GM19193 (cell line): ENCODE results near the gene SORD.

Source experiments
- POLR2A ChIP-seq: IDR thresholded peaks from 4 replicates; pipeline ENCODE4 v1.6.1; 2011; ENCODE audit not compliant: insufficient read depth, insufficient read length; ENCODE audit errors: extremely low read depth

The SORD gene

GRCh38 chr15:45088801-45089711 lies 66.1 kb downstream of the SORD start:
- TF ChIP-seq POLR2A: no peak

DNA sequence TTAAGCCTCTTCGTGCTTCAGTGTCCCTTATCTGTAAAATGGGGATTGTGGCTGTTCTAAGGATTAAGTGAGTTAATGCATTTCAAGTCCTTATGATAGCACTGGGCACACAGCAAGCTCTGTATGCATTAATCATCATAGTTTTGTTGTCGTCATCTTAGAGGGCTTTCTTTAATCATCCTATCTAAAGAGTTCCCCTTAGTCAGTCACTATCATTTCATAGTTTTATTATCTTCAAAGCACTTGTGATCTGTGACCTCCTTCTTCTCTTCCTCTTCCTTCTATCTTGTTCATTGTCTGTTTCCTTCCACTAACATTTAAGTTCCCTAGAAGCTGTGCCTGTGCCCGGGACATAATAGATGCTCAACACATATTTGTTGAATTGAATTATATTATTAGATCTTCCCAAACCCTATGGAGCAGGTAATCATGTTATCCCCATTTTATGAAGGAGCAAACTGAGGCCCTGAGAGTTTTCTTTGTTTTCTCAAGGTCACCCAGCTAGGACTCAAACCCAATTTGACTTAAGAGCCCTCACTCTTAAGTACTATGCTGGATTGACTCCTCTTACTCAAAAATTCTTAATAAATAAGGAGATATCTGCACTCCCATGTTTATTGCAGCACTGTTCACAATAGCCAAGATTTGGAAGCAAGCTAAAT lies 66.8 kb downstream of the SORD start:
- TF ChIP-seq POLR2A: no peak

DNA sequence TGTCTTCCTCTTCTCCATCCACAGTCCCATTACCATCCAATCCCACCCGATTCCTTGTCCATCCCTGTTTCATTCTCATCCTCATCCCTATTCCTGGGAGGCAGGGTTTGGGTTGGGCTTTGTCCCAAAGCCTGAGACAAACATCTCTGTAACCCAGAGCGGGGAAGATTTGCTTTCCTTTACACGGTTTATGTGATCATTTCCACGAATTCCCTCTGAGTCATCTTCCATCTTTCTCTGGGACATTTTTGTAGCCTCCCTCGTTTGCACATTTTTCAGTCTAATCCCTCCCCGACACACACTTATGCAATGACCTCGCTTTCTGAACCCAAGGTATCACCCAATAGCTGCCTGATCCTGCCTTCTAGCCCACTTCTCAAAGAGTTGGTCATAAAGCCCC lies 68.2 kb downstream of the SORD start:
- TF ChIP-seq POLR2A: no peak

- TF ChIP-seq POLR2A: no peak
These were observed 68.6 kb downstream of the SORD start for GRCh38 chr15:45091576-45091975.

GRCh38 chr15:45093013-45093412 lies 70.0 kb downstream of the SORD start:
- TF ChIP-seq POLR2A: no peak

- TF ChIP-seq POLR2A: no peak
These were observed 70.8 kb downstream of the SORD start for GRCh38 chr15:45093622-45094357.

DNA sequence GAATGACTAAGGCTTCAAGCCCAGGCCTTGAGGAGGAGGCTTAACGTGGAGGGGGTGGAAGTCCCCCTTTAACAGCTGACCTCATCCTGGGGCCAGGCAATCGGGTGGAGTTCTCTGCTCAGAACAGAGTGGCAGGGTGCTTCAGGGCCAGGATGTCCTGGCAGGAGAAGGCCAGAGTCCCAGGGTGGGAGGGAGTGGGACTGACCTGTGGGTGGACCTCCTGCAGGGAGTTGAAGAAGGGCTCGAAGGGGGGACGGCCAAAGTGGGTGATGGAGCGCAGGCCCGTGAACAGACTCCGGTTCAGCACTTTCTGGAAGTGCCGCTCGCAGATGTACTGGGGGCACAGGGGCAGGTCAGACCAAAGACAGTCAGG lies 71.3 kb downstream of the SORD start:
- TF ChIP-seq POLR2A: no peak

DNA sequence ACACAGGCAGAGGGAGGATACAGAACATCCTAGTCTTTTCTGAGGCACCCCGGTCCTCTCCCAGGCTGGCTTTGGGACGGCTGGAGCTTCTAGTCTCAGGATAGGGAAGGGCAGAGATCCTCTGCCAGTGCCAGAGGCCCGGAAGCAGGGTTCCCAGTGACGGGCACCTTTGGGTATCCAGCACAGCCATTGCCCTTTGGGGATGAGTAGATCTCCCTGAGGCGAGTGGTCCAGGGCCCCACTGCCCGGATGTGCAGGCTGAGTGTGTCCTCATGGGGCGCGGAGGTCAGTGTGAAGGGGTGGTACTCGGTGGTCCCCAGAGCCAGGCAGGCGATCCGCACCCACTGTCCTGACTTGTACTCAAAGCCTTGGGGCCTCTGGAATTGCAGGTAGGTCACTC lies 72.7 kb downstream of the SORD start:
- TF ChIP-seq POLR2A: no peak

DNA sequence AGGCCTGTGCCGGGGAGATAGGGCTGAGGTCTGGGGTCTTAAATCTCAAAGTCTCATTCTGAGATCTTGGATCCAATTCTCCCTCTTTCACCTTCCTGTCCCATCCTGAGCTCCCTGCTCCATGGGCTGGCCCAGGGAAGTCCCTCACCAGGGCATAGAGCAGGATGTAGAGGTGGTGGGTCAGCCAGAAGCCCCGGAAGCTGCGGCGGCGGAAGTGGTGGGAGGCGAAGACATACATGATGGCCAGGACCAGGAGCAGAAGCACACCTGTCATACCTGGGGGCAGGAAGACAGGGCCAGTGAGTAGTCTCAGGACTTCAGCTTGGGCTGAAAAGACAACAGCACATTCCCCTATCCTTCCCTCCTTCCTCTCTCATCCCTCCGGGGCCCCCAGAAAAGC lies 74.5 kb downstream of the SORD start:
- no peak for TF ChIP-seq POLR2A

- TF ChIP-seq POLR2A: no peak
These were observed 76.7 kb downstream of the SORD start for GRCh38 chr15:45099549-45100165.

DNA sequence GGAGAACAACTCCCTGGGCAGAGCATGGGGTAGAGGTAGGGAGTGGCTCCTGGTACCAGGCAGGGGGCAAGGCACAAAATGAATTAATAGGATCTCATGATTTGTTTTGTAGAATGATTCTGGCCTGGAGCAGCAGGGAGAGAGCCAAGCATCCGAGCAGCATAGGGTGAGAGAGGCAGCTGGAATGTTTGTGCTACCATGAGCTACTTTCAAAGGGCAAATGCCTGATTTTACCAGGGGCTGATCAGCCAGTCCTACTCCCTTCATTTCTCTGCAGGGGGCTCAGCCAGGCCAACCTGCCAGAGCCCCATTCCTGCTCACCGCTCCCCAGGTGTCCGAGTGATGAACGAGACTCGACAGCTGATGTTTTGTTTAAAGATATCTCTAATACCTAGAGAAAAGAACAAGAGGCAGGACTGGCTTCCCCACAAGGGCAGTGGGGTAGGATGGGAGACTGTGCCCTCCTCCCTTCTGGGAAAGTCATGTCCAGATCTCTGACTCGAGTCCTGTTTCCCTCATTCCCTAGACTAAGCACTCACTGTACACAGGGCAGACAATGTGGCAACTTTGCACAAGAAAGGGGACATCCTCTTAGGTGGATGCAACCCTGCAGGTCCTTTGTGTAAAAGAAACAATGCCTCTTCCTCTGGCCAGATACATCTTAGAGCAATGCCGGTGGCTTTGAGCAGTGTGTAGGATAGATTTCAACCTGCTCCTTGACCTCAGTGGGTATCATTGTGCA lies 78.1 kb downstream of the SORD start:
- TF ChIP-seq POLR2A: no peak

- TF ChIP-seq POLR2A: no peak
These were observed 78.8 kb downstream of the SORD start for GRCh38 chr15:45101749-45102148.

DNA sequence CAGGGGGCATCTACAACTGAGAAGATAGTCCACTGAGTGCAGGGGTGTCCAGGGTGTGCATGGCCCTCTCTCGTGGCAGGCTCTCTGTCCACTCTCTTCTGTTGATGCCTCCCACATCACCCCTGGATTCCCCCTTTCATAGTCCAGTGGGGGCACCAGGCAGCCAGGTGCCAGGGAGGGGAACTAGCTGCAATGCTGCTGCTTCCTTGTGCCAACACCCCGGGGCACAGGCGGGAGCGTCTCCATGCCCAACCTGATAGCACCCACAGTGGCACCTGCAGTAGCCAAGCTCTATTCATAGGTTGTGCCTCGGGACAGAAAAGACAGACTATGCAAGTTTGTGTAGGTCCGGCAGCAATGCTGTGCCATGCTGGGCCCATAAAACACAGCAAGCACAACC lies 79.2 kb downstream of the SORD start:
- TF ChIP-seq POLR2A: no peak

DNA sequence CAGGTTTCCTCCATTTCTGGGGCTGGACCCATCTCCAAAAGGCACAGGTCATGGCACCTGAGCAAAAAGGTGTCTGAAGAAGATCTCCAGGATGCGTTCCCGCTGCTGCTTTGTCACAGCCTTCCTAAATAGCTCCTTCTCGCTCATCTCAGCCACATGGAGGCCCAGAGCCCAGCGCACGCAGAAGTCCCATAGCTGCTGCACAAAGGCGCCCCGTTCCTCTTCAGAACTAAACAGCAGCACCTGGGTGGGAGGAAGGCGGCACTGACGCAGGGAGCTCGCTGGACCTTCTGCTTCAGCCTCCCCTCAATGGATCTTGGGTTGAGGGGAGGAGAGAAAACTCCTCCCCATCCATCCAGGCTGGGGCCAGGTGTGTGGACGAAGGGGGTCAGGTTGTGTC lies 82.6 kb downstream of the SORD start:
- no peak for TF ChIP-seq POLR2A
